DMS114 treated with DMSO at 0.1 percent for 48 hours (cell line): ENCODE results near the gene SHISAL1.
"Not testable (repeated sequence)": the region's sequence is repeated elsewhere in the genome, so short reads cannot be mapped to it uniquely, and the experiment has no call there.

ENCODE experiments used
- DNase-seq: peaks from one replicate; lab custom pipeline; 2025; ENCODE audit not compliant: unreplicated experiment; lab: John Stamatoyannopoulos, UW

SHISAL1 gene

DNA sequence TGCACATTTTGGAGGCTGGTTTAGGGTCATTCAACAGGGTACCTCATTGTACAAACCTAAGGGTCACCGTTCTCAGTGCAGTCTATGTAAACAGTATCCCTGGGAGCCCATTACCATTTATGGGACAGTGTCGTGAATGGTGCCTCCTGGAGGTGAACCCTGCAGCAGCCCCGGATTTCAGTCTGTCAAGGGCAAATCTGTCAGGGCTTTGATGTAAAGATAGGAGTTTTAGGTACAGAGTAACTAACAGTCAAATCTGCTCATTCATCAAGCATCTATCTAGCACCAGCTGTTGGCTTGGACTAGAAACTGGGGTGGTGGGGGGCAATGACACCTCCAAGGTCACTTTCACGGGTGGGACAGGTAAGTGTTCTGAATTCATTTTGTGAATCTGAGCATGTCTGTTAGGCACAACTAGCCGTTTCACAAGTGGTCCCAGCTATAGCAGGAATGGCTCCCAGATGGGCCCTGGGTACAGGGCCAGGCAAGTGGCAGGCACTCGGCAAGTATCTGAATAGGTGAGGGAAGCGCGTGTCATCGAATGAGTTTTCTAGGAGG, 68.4 kb downstream of the SHISAL1 start:
- no peak for DNase-seq

DNA sequence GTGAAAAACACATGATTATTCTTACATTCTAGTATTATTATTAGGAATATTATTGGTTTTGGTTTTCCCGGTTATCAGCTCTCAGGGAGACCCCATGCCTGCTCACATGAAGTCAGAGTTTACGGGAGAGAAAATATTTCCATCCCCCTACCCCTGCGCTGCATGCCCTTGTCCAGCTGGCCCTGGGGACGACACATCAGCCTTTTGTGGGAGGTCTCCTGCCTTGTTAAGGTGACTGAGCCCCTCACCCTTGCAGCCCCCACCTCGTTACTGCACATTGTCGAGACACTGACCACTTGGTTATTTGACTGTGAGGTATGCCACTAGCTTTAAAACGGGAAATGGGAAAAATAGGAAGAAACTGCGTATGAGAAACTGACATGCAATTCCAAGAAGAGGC, 69.0 kb downstream of the SHISAL1 start:
- no peak for DNase-seq

DNA sequence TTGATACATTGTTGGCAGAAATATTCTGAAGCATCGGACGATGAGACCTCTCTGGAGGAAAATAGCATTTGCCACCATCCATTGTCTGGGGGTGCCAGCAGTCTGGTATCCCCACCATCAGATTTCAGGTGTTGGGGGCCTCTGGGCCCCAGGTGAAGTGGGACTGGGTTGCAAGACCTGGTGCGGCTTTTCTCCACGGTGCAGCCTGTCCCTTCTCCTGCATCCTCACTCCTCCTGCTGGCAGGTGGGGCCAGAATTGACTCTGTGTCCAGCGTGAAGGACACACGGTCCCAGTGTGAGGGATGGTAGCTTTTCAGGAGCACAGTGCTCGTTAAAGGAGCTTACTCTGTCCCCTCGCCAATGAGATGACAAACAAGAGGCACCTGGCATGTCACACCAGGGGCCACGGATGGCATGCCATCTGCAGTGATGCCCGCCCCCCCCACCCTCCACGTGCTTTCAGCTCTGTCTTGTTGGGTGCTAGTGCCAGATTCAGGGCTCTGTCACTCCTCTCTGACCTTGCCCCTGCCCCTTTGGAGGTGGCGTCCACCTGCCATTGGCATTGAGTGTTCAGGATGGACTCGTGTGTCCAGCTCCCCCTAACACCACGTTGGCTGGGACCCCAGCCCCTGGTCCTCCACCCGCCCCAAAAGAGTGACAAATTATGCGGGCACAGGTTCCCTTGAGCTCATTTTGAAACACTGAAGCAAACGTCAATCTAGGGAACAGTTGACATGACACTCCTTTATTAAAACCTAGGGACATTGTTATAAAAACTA, 69.6 kb downstream of the SHISAL1 start:
- DNase-seq: no peak

DNA sequence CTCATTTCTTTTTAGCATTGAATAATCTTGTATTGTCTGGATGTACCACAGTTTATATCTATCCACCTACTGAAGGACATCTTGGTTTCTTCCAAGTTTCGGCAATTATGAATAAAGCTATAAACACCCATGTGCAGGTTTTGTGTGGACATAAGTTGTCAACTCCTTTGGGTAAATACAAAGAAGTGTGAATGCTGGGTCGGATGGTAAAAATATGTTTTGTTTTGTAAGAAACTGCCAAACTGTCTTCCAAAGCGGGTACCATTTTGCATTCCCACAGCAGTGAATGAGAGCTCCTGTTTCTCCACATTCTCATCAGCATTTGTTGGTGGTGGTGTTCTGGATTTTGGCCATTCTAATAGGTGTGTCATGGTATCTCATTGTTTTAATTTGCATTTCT, 71.6 kb downstream of the SHISAL1 start:
- DNase-seq: not testable (repeated sequence)

DNA sequence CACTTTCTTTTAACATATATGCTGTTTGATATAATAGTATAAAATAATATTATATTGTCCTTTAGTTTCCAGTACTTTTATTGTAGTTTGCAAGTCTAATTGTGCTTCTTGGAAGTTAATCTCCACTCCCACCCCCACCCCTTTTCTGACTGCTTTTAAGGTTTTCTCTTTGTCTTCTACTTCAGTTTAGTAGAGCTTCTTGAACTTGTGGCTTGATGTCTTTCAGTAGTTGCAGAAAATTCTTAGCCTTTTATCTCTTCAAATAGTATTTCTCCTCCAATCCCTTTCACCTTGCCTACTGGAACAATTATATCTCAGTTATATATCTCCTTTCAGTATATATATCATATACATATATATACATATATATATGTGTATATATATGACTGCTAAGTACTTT, 75.5 kb downstream of the SHISAL1 start:
- no peak for DNase-seq

DNA sequence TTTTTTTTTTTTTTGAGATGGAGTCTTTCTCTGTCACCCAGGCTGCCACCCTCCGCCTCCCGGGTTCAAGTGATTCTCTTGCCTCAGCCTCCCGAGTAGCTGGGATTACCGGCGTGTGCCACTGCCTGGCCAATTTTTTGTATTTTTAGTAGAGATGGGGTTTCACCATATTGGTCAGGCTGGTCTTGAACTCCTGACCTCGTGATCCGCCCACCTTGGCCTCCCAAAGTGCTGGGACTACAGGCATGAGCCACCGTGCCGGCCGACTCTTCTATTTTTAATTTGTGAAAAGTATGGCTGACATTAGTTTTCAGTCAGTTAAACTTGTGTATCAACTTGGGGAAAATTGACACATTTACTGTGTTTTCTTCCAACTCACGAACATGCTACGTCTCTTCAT, 78.4 kb downstream of the SHISAL1 start:
- DNase-seq: not testable (repeated sequence)

DNA sequence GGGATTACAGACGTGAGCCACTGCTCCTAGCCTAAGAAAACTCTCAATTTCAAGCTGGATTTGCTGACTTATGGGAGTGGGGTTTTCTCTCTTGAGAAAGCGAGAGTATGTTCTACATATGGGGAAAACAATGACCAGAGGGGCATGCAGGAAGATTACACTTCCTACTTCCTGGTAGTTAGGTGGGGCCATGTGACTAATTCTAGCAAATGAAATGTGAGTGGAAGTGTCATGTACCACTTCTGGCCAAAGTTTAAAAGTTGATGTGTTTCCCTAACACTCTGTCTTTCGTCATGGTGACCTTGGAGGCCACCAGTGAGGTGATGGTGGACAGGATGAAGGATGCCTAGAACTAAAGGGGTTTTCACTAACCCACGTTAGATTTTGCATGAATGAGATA, 81.5 kb downstream of the SHISAL1 start:
- no peak for DNase-seq

DNA sequence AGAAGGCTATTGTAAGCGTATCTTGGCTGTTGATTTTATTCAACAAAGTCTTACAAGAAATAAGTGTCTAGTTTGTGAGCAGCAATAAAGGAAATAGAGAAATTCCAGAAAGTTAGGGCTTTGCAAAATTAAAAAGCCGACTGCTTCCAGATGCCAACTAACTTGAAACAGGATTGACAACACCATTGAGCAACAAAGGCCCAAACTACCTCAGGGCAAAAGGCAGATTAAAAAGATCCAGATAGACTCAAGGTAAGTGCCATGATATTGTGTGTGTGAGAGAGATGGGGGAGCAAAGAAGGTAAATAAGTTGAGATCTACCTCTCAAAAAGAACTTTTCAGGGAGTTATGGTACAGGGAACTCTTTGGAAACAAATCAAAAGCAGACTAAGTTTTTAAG, 82.9 kb downstream of the SHISAL1 start:
- no peak for DNase-seq

DNA sequence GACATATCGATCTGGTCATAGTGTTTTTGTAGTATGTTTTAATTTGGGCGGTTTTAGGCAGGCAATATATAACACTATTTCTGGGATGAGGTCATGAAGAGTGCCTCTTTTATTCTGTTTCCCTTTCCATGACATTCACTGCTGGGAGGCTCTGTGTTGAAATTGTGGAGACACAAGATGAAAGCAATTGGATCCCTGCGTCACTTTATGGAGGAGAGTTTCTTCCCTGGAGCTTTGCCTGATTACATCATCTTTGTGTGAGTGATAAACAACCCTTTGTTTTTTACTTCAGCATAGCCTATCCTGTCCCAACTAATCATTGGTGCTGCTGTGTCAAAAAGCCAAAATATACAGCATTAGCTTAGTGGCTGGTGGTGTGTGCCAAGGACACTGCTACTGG, 83.4 kb downstream of the SHISAL1 start:
- DNase-seq: no peak

DNA sequence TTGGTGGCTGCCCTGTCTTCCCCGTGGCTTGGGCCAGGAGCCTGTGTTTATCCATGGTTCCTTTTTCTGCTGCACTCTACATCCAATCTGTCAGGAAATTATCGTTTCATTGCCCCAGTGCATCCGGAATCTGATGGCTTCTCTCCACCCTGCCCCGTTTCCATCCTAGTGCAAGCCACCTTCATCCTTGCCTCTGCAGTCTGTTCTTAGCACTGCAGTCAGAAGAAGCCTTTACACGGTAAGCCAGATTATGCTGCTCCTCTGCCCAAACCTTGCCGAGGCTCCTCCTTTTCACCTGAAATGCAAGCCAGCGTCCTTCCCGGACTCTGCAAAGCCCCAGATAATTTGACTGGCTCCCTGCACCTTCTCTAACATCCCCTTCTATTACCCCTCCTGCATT, 86.9 kb downstream of the SHISAL1 start:
- DNase-seq: no peak

DNA sequence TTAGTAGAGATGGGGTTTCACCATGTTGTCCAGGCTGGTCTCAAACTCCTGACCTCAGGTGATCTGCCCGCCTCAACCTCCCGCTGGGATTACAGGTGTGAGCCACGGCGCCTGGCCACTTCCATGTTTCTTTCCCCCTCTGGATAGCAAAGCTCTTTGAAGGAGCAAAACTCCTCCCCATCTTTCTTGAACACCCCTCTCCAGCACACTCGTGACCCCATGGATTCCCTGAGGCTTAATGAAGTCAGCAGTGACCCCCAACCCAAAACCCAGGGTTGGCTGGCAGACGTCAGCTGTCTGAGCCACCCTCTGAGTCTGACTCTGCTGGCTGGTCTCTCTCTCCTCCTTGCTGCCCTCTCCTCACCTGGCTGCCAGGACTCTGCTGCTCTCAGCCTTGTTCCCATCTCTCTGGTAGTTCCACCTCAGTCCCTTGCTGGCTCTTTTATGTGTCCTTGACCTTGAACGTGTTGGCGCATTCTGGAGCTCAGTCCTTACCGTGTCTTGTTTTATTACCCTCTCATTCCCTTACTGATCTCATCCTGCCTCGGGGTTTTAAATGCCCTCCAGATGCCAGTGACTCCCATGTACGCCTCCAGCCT, 87.6 kb downstream of the SHISAL1 start:
- no peak for DNase-seq

DNA sequence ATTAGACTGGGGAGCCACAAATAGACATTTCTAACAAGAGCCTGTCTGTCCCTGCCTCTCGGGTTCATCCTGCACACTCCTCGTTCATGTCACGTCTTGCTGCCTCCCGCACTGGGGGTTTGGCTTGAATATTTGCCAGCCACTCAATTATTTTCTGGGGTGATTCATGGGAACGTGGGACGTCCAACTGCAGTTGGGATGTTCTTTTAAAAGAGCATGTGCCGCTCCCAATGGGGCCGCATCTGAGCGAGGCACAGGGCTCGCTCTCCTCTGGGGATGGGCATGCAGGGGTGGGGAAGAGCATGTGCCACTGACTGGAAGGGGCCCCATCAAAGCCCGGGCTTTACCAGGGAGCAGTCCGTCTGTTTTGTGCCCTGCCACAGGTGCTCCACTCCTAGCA, 88.6 kb downstream of the SHISAL1 start:
- no peak for DNase-seq

DNA sequence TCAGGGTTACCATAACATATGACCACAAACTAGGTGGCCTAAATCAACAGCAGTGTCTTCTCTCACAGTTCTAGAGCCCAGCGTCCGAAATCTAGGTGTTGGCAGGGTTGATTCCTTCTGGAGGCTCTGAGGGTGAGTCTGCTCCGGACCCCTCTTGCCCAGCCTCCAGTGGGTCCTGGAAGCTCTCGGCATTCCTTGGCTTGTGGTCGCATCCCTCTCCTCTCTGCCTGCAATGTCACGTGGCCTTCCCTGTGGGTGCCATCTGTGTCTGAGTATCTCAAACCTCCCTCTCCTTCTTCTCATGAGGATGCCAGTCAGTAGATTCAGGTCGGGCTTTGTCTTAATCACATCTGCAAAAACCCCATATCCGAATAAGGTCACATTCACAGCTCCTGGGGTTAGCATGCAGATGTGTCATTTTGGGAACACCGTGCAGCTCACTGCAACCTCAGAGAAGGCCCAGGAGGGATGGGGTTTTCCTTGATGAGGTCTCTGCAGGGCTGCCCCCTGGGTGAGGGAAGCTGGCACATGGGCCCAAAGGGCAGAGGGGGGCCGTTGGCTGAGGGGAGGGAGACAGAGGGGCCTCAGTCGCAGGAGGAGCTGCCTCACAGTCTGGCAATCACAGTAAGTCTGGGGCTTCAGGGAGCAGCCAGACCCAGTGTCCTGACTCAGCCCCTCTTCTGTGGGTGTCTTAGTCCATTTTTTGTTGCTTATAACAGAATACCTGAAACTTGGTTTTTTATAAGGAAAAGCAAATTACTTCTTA, 90.9 kb downstream of the SHISAL1 start:
- DNase-seq: no peak

DNA sequence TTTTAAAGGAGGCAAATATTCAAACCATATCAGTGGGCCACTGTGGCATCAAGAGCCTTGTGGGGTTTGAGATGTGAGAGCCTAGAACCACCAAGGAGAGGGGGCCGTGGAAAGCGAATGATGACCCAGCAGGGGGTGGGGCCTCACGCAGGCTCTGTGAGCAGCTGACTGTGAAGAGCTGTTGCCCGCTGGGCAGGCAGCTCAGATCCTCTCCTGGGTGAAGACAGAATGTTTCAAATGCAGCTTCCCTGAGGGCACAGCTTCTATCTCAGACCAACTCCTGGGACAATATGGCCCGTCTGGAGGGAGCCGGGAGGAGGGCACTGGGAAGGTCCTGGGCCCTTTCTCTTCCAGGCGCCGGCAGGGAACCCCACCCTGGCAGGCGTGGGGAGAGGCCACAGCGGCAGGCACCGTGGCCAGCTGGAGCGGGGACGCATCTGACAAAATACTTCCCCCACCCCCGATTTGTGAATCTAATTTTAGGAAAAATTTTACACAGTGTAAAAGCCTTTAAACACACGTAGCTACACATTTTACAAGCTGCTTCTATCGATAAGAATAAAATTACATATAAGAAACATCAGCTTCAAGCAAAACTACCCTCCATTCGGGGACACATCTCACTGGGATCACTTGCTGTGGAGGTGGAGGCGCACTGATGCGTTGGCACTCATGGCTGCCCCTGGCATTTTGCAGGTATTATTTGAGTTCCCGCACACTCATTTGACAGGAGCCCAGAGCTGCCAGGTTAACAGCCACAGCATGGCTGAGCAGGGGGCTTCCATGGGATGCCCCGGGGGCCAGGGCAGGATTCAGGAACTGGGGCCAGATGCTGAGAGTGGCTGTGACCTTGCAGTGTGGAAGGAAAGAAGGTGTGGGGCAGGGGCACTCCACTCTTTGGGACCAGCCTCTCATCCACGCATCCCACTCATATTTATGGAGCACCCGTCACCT, 91.7 kb downstream of the SHISAL1 start:
- no peak for DNase-seq

DNA sequence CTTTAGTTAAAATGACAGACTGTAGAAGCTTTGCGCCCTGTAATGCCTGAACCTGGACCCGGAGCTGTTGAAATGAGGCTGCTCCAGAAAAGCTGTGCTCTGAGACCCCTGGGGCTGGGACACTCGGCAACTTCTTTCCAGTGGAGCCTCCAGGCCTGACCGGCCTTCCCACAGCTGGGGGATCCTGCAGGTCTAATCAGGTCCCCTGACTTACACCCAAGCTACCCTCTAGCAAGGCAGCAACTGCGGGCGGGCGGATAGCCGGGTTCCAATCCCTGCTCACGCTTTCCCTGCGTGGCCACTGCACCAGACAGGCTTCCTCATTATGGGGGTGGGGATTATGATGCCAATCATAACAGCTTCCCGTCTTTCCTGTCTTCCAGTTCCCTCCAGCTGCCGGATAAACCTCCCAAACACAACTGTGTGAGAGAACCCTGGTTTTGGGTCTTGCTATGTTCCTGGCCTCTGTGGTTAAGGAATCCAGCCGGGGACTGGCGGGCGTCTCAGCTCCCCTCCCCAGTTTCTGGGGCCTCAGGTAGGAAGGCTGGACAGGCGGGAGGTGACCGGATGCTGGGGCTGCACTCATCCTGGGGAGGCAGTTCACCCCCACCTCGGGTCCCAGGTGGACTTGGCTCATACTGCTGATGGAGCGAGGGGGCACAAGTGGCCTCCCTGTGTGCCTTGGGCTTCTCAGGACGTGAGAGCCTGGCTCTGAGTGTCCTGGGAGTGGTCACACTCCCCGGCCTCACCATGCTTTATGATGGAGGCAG, 93.5 kb downstream of the SHISAL1 start:
- no peak for DNase-seq

DNA sequence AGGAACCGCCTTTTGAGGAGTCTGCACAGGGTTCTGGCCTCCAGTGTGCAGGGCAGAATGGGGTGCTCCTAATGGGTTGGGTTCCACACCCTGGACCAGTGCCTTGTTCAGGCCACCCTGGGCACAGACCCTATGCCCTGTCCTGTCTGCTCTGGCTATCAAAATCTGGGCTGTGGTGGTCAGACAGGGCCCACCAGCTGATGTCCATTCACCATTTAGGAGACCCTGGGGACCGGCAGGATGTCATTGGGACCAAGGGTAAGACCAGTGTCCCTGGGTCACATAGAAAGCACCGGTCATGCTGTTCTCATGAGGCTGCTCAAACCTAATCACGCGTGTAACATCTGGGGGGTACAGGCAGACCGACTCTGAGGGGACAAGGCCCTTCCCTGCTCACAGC, 94.7 kb downstream of the SHISAL1 start:
- DNase-seq: no peak

DNA sequence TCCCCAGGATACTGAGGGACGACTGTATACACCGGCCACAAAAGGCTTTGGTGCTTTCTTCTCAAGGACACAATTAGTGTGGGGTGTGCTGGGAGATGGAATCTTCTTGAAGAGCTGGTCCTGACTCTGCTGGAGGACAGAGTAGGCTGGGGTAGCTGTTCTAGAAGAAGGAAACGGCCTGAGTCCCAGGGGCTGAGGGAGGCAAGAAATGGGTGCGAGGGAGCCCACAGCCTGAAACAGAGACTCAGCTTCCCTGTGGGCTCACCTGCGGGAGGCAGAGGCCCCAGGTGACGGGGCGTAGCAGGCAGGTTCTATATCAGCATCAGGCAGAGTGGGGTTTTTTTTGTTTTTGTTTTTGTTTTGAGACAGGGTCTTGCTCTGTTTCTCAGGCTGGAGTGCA, 95.4 kb downstream of the SHISAL1 start:
- no peak for DNase-seq

DNA sequence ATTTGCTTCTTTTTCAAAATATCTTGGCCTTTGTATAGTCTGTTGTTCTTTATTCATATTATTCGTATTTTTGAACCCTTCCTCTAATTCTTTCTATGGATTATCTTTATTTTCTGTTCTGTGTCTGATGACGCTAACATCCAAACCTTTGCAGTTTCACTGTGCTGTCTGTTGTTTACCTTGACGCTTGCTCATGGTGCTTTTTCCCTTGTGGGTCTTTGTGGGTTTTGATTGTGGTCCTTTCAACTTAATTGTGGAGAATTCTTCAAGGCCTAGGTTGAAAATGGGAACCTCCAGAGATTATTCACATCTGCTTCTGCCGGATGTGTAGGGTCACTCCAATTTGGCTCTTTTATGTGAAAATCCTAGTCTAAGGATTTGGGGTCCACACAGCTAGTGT, 97.5 kb downstream of the SHISAL1 start:
- DNase-seq: no peak

DNA sequence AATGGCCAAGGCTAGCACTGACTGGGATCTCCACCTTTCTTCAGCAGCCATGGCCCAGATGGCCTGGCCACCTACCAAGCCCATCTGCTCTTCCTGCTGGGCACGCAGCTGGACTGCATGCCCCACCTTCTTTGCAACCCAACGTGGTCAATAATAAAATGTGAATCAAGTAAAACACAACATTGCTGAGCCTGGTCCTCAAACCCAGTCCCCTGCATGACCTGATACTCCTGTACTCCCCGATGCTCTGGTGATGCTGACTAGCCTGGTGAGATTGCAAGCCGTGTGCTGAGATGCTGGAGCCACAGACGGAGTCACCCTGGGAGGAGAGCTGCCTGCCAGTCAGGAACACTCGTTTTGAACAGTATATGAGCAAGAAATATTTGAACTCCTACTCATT, 98.0 kb downstream of the SHISAL1 start:
- DNase-seq: no peak

DNA sequence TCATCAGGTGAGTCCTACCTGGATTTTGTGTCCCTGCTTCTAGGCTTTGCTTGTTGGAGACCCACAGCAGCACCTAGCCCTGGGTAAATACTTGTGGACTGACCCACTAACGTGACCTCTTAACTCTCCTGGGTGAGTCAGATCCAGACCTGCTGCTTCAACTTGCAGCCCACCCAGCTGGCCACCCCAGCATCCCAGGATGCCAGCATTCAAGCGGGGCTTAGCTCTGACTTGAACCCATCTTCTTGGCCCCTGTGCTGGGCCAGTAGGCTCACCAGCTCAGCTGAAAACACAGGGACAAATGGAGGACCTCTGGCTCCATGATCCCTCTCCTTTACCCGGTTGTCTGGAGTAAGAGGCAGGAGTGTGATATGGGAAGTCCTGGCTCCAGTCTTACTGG, 98.6 kb downstream of the SHISAL1 start:
- DNase-seq: no peak
